NCI-H1048 (cell line): ENCODE data around the gene GPD2.

ENCODE experiments used
- DNase-seq: peaks from one replicate; lab custom pipeline; 2025; lab: John Stamatoyannopoulos, UW

GPD2 gene

GRCh38 chr2:156436497-156437085 is 412 bp downstream of the GPD2 start:
- DNase-seq: no peak

- DNase-seq: no peak
Observed at GRCh38 chr2:156437272-156437930, 1.2 kb downstream of the GPD2 start.

GRCh38 chr2:156437931-156438410 is 1.8 kb downstream of the GPD2 start:
- no peak for DNase-seq

- DNase-seq: no peak
Observed at GRCh38 chr2:156443089-156443488, 6.9 kb downstream of the GPD2 start.

- DNase-seq: no peak
Observed at GRCh38 chr2:156445296-156446220, 9.4 kb downstream of the GPD2 start.

- no peak for DNase-seq
Observed at GRCh38 chr2:156447761-156448160, 11.6 kb downstream of the GPD2 start.

GRCh38 chr2:156448766-156449165 is 12.6 kb downstream of the GPD2 start:
- no peak for DNase-seq

- no peak for DNase-seq
Observed at GRCh38 chr2:156452971-156453370, 16.8 kb downstream of the GPD2 start.

GRCh38 chr2:156455361-156455975 is 19.3 kb downstream of the GPD2 start:
- no peak for DNase-seq

- DNase-seq: no peak
Observed at GRCh38 chr2:156456616-156457015, 20.4 kb downstream of the GPD2 start.

- DNase-seq: no peak
Observed at GRCh38 chr2:156457523-156458517, 21.6 kb downstream of the GPD2 start.

- DNase-seq: no peak
Observed at GRCh38 chr2:156459720-156460119, 23.5 kb downstream of the GPD2 start.

GRCh38 chr2:156464106-156464505 is 27.9 kb downstream of the GPD2 start:
- no peak for DNase-seq

GRCh38 chr2:156465573-156465972 is 29.4 kb downstream of the GPD2 start:
- DNase-seq: no peak

GRCh38 chr2:156466739-156467405 is 30.7 kb downstream of the GPD2 start:
- DNase-seq: no peak

GRCh38 chr2:156470975-156471583 is 34.9 kb downstream of the GPD2 start:
- DNase-seq: no peak

- no peak for DNase-seq
Observed at GRCh38 chr2:156471762-156472161, 35.6 kb downstream of the GPD2 start.

- DNase-seq: no peak
Observed at GRCh38 chr2:156472686-156473085, 36.5 kb downstream of the GPD2 start.

GRCh38 chr2:156473445-156473844 is 37.3 kb downstream of the GPD2 start:
- DNase-seq: no peak

GRCh38 chr2:156474401-156474800 is 38.2 kb downstream of the GPD2 start:
- no peak for DNase-seq
